Measurements from ENCODE around the gene BLOC1S1. TPM values are rescaled to one million over a fixed set of nuclear protein-coding genes. Genes with fewer than 3 reads are reported as not detected.

The BLOC1S1 gene
- total and polyA plus RNA-seq, 10 of the 15 experiments (the other 5 are each of a cell fraction or from before 2014, with no cell fraction given), result 126 to 285 (median 166) TPM

- Histone ChIP-seq H3K27me3 (replicated peaks in 1 of 2; ENCODE audit: control insufficient read depth in 2 of 2, insufficient read depth in 2 of 2, low read length in 1 of 2) (peaks cover 0 to 5% of the 10 kb centered on the region in 2 experiments; a peak in 2 of 4 replicates), H2AFZ (ENCODE audit: control insufficient read depth, low read depth, low read length) (no peak overlapping the region), H3K79me2 (ENCODE audit: control insufficient read depth, insufficient read depth, low read length) (no peaks in the 10 kb centered on the region), H3K9me3 (replicated peaks; ENCODE audit: control insufficient read depth, insufficient read depth, low read length) (no peaks in the 10 kb centered on the region), H3K36me3 (ENCODE audit: control insufficient read depth in 2 of 2, insufficient read depth in 2 of 2, low read length in 1 of 2) (no peaks in the 10 kb centered on the region), H3K4me3 (no peak overlapping the region), H3K27ac (ENCODE audit: control insufficient read depth, insufficient read depth) (no peak overlapping the region), H3K4me1 (ENCODE audit: control insufficient read depth, insufficient read depth, low read length) (peaks cover 6% of the 10 kb centered on the region; the same call in 1 of the 2 replicates), H3K4me2 (ENCODE audit: control insufficient read depth, insufficient read depth) (no peak overlapping the region), H3K9ac (ENCODE audit: control insufficient read depth, insufficient read depth, low read length) (no peak overlapping the region), H4K20me1 (ENCODE audit: control insufficient read depth, insufficient read depth) (no peaks in the 10 kb centered on the region)
- 9% methylated on average over 5 of the region's 5 CpGs for WGBS (ENCODE audit: insufficient coverage, insufficient replicate concordance, low lambda C conversion rate, missing lambda C conversion rate)
- ChIA-PET POLR2A (interaction anchor here (1.4 kb wide), 1 partner anchor 11 kb away, joined by 4 read pairs; no protein-coding TSS in a partner anchor), SMC1A (ENCODE audit: uncharacterized antibody, unreplicated experiment) (interaction anchor here (0.6 to 2.5 kb wide), 5 partner anchors 10 to 227 kb away, joined by 3 to 9 read pairs (median 3); partner anchors contain the start of gene BLOC1S1), RAD21 (ENCODE audit: unreplicated experiment) (interaction anchor here (1.0 to 1.5 kb wide), 3 partner anchors 17 to 33 kb away, joined by 3 to 6 read pairs (median 3); no protein-coding TSS in a partner anchor), CTCF (interaction anchor here (0.5 to 2.7 kb wide), 19 partner anchors 9 to 519 kb away, joined by 3 to 13 read pairs (median 4); partner anchors contain the start of gene RDH5)
- DNase-seq (ENCODE audit: low read depth, low spot score) (no peak), ATAC-seq (peak; percentile 78), FAIRE-seq (peak; percentile 62)
- intact Hi-C loops (cut with micrococcal nuclease; ENCODE audit: unreplicated experiment) (no loop called here), in situ Hi-C loops (cut with MboI) (no loop called here)
- TF ChIP-seq CTCF (IDR thresholded peaks at IDR 0.05 in 2 of 3, conservative IDR thresholded peaks at IDR 0.05 in 1 of 3; ENCODE audit: control insufficient read depth in 2 of 3, extremely low read depth in 1 of 3, insufficient read depth in 1 of 3, low read depth in 3 of 3, low read length in 3 of 3), result peak; percentile 28 to 54 (median 45); a peak in 5 of 6 replicates
- TF ChIP-seq HCFC1 (IDR thresholded peaks at IDR 0.05; ENCODE audit: low read length), result no peak
- 0 out of 2 replicates have a peak, but pooled peaks have one; percentile 31 for TF ChIP-seq SMC3 (IDR thresholded peaks at IDR 0.05; ENCODE audit: borderline replicate concordance, low read length)
- TF ChIP-seq RAD21 (IDR thresholded peaks at IDR 0.05; ENCODE audit: insufficient read depth, low read depth, low read length), result peak; percentile 50
- BruUV-seq (replicated peaks), result no TSS peak
These were observed 10.0 kb upstream of the BLOC1S1 start for GRCh38 chr12:55705782-55706402.

All from GM12878 (cell line).